ENCODE results near the gene SP2.

DNA sequence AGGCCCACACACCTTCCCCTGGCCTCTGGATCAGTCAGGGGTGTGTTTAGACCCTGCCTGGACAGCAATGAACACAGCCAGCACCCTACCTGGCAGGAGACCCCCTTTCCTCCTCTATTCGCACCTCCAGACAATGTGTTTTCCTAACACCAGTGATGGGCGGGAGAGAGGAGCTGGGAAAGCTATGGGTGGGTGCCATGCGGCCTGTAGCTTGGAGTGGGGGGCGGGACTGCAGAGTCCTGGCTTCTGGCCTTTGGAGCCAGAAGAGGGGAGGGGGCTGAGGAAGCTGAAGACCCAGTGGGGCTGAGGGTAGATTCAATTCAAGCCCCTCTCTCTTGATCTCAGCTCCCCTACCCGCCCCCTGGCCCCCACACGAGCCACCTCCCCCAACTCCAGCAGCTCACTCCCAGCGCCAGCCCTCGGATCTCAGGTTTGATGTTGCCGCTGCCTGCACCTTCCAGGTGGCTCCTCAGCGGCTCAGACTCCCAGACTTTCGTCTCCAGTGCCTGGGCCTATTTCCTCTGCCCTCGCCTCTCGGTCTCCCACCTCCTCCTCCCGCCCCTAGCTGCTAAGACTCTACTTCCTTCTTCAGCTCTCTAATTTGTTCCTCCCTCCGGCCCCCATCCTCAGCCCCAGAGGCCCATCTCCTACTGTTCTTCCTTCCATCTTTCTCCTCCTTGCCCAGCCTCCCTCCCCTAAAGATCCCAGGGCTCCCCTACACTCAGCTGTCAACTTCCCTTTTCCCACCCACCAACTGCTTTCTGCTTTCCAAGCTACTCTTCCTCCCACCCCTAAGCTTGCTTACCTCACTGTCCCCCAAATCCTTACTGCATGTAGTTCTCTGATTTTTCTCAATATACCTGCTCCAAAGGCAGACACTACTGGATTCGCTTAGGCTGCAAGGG is 38.2 kb upstream of the SP2 start:
- TF ChIP-seq, protein P1, sequence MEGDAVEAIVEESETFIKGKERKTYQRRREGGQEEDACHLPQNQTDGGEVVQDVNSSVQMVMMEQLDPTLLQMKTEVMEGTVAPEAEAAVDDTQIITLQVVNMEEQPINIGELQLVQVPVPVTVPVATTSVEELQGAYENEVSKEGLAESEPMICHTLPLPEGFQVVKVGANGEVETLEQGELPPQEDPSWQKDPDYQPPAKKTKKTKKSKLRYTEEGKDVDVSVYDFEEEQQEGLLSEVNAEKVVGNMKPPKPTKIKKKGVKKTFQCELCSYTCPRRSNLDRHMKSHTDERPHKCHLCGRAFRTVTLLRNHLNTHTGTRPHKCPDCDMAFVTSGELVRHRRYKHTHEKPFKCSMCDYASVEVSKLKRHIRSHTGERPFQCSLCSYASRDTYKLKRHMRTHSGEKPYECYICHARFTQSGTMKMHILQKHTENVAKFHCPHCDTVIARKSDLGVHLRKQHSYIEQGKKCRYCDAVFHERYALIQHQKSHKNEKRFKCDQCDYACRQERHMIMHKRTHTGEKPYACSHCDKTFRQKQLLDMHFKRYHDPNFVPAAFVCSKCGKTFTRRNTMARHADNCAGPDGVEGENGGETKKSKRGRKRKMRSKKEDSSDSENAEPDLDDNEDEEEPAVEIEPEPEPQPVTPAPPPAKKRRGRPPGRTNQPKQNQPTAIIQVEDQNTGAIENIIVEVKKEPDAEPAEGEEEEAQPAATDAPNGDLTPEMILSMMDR (IDR thresholded peaks at IDR 0.05; ENCODE audit: insufficient read depth, low read depth, low read length), result no peak
- TF ChIP-seq EZH2 (IDR thresholded peaks at IDR 0.05; ENCODE audit: insufficient read depth, low read length), result no peak
